GM10248 (cell line): ENCODE data around the gene KLK12.

Experiments used
- CTCF ChIA-PET: fragments of 300-600 bp; sonication (Branson Sonifier 250); formaldehyde crosslinking; extraction: SDS; loops from one replicate; lab custom pipeline; 2021; ENCODE audit warnings: antibody characterized with exemption; lab: Yijun Ruan, JAX
- POLR2A ChIA-PET: fragments of 350-650 bp; sonication (Branson Sonifier 250); formaldehyde crosslinking; extraction: SDS; loops from one replicate; lab custom pipeline; 2020; ENCODE audit warnings: antibody characterized with exemption; lab: Yijun Ruan, JAX
- DNase-seq: peaks from one replicate; pipeline ENCODE4 v3.0.0; 2012; ENCODE audit errors: extremely low spot score
- TF ChIP-seq, protein P1 (sequence below): IDR thresholded peaks from 2 replicates; pipeline ENCODE4 v1.5.1; 2012; ENCODE audit warnings: mild to moderate bottlenecking, low read depth; ENCODE audit errors: extremely low read depth, missing control alignments, control extremely low read depth

Gene KLK12

DNA sequence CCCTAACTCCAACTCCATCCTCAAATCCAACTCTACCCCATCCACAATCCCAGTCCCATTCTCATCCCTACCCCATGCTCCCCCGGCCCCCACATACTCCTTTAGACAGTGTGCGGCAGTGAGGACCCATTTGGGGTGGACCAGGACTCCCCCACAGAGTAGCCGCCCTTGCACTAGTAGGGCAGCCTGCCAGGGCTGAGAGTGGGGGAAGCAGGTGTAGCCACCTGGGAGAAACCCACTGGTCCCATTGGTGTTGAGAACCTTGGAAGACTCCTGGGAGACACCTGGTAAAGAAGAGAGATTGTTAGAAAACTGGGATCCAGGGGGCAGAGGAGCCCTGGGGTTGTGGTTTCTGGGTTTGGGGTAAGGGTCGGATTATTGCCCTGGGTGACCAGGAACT, 25.5 kb upstream of the KLK12 start:
- ChIA-PET CTCF (no interaction called here), POLR2A (no interaction called here)
- TF ChIP-seq, protein P1, sequence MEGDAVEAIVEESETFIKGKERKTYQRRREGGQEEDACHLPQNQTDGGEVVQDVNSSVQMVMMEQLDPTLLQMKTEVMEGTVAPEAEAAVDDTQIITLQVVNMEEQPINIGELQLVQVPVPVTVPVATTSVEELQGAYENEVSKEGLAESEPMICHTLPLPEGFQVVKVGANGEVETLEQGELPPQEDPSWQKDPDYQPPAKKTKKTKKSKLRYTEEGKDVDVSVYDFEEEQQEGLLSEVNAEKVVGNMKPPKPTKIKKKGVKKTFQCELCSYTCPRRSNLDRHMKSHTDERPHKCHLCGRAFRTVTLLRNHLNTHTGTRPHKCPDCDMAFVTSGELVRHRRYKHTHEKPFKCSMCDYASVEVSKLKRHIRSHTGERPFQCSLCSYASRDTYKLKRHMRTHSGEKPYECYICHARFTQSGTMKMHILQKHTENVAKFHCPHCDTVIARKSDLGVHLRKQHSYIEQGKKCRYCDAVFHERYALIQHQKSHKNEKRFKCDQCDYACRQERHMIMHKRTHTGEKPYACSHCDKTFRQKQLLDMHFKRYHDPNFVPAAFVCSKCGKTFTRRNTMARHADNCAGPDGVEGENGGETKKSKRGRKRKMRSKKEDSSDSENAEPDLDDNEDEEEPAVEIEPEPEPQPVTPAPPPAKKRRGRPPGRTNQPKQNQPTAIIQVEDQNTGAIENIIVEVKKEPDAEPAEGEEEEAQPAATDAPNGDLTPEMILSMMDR = no peak
- DNase-seq = no peak

DNA sequence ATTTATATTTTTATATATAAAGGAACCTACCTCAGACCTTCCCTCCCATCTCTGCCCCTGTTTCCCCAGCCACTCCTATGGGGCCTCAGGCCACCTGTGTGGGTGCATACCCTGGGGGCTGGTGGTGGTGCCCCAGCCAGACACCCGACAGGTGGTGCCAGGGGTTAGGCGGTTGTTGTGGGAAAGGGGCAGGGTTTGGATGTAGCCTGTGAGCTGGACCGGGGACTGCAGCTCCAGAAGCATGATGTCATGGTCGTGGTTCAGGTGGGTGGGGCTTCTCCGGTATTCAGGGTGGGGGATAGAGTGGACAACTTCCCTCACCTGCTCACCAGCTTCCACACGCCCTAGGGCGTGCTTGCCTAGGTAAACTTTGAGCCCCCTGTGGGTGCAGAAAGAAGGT, 24.9 kb upstream of the KLK12 start:
- CTCF ChIA-PET = no interaction called here
- DNase-seq = no peak
- POLR2A ChIA-PET = no interaction called here
- TF ChIP-seq, protein P1 = no peak

DNA sequence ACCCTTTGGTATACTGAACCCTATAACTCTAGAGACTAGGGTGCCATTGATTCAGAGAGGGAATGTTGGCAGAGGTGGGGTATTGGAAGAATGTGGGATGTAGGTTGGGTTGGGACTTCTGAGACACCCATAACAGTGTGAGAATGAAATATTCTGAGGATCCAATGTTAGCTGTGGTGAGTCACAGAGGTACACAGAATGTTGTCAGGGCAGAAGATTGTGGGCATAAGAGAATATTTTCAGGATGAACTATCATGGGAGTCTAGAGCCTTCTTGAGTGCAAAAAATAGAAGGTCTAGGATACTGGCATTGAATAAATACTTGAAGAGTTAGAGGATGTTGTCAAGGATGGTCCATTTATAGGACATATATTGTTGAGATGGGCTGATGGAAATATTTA, 21.1 kb upstream of the KLK12 start:
- no peak for DNase-seq
- TF ChIP-seq, protein P1 = no peak
- POLR2A ChIA-PET = no interaction called here
- CTCF ChIA-PET = no interaction called here

DNA sequence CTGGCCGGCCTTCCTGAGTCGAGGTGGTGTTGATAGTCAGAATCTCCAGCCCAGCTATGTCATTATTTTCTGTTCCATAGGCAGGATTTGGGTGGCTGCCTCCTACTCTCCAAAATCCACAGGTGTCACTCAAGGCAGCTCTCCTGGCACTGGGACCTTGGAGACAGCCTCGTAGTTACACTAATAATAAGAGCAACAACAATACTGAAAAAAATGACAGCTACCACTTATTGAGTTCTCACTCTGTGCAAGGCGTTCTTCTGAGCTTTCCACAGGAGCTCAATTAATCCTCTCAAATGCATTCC, 12.2 kb upstream of the KLK12 start:
- ChIA-PET POLR2A (no interaction called here), CTCF (no interaction called here)
- TF ChIP-seq, protein P1 = no peak
- DNase-seq = no peak

DNA sequence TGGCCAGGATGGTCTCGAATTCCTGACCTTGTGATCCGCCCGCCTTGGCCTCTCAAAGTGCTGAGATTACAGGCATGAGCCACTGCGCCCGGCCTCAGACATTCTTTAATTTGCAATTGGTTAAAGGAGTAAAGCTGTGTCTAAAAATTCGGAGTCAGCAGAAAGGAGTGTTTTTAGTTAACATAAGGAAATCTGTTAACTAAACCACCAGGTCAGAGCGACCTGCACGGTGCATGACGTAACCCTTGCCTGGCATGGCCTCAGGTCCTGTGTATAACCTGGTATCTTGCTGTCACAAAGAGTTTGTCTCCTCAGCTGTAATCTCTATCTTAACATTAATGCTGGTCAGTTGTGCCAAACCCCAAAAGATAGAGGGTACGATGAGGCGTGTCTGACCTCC, 9.5 kb upstream of the KLK12 start:
- ChIA-PET POLR2A (no interaction called here), CTCF (interaction anchor here (1.2 kb wide), 1 partner anchor 23 kb away, joined by 5 read pairs; no protein-coding TSS in a partner anchor)
- DNase-seq = no peak
- TF ChIP-seq, protein P1 = no peak

DNA sequence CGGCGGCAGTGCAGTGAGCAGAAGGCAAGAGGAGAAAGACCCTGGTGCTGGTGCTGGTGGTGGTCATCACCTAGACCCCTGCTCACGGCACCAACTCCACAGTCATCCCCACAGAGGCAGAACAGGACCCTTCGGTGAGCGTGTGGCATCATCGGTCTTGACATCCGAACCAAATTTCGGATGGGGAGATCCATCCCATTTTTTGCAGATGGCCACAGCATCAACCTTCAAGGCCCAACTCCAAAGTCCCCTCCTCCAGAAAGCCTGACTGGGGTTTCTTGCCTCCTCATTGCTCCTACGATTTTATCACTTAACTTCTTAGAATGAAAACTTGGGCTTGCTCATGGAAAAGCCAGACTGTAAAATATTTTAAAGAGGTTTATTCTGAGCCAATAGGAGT, 8.7 kb upstream of the KLK12 start:
- DNase-seq = no peak
- ChIA-PET POLR2A (no interaction called here), CTCF (interaction anchor here (1.2 kb wide), 1 partner anchor 22 kb away, joined by 5 read pairs; no protein-coding TSS in a partner anchor)
- TF ChIP-seq, protein P1 = no peak

DNA sequence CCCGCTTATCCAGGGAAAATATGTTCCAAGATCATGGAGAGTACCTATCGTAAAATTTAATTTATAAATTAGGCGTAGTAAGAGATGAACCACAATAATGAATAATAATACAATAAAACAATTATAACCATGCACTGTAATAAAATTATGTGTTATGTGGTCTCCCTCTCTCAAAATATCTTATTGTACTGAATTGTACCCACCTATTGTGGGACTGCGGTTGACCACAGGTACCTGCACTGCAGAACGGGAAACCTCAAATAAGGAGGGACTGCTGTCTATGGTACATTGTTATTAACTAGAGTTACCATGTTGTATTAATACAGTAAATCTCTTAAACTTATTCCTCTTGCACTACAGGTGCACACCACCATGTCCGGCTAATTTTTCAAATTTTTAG, 5.3 kb upstream of the KLK12 start:
- ChIA-PET CTCF (no interaction called here), POLR2A (no interaction called here)
- TF ChIP-seq, protein P1 = no peak
- no peak for DNase-seq
